NCI-H226 (cell line): ENCODE data around the gene ROPN1L.

ENCODE experiments used
- DNase-seq: peaks from one replicate; pipeline ENCODE4 v3.0.0-alpha.2; 2015

ROPN1L gene

GRCh38 chr5:10431415-10431814, 10.3 kb upstream of the ROPN1L start:
- no peak for DNase-seq

- DNase-seq, result no peak
These were observed 9.3 kb upstream of the ROPN1L start for GRCh38 chr5:10432059-10433008.

GRCh38 chr5:10434392-10434791, 7.3 kb upstream of the ROPN1L start:
- no peak for DNase-seq

- no peak for DNase-seq
These were observed 3.4 kb upstream of the ROPN1L start for GRCh38 chr5:10438301-10438700.

- DNase-seq, result no peak
These were observed 2.0 kb upstream of the ROPN1L start for GRCh38 chr5:10439692-10440091.

- DNase-seq, result no peak
These were observed 1.2 kb upstream of the ROPN1L start for GRCh38 chr5:10440367-10440990.

GRCh38 chr5:10441992-10442435, 335 bp downstream of the ROPN1L start:
- no peak for DNase-seq

GRCh38 chr5:10442576-10442975, 897 bp downstream of the ROPN1L start:
- DNase-seq, result no peak

GRCh38 chr5:10445352-10445751, 3.7 kb downstream of the ROPN1L start:
- DNase-seq, result no peak

- DNase-seq, result no peak
These were observed 4.8 kb downstream of the ROPN1L start for GRCh38 chr5:10446490-10446889.

- no peak for DNase-seq
These were observed 5.4 kb downstream of the ROPN1L start for GRCh38 chr5:10447041-10447440.

GRCh38 chr5:10448754-10449360, 7.2 kb downstream of the ROPN1L start:
- DNase-seq, result no peak

GRCh38 chr5:10451137-10451824, 9.6 kb downstream of the ROPN1L start:
- DNase-seq, result no peak

- DNase-seq, result peak; percentile 77
These were observed 11.2 kb downstream of the ROPN1L start for GRCh38 chr5:10452768-10453331.

- DNase-seq, result peak; percentile 73
These were observed 11.9 kb downstream of the ROPN1L start for GRCh38 chr5:10453545-10453944.

- peak; percentile 41 for DNase-seq
These were observed 13.1 kb downstream of the ROPN1L start for GRCh38 chr5:10454591-10455276.

- no peak for DNase-seq
These were observed 13.6 kb downstream of the ROPN1L start for GRCh38 chr5:10455277-10455670.

GRCh38 chr5:10456583-10457420, 15.1 kb downstream of the ROPN1L start:
- no peak for DNase-seq

- peak; percentile 85 for DNase-seq
These were observed 16.2 kb downstream of the ROPN1L start for GRCh38 chr5:10457682-10458574.
